Ecto neural progenitor cell (in vitro differentiated cells): ENCODE data around the gene CHRNB1.

Experiments used
- DNase-seq: peaks from one replicate; pipeline ENCODE4 v3.0.0-alpha.2; 2018; ENCODE audit warnings: low spot score

CHRNB1 gene

GRCh38 chr17:7437950-7438614 is 6.8 kb upstream of the CHRNB1 start:
- DNase-seq: peak; percentile 87

GRCh38 chr17:7438656-7439460 is 6.0 kb upstream of the CHRNB1 start:
- no peak for DNase-seq

GRCh38 chr17:7439462-7440112 is 5.3 kb upstream of the CHRNB1 start, which contains the start of gene FGF11:
Gene FGF11, plus strand, starts transcription at chr17:7439512. Its CDS starts 109 bp downstream, at chr17:7439621.
- no peak for DNase-seq

GRCh38 chr17:7440113-7440833 is 4.6 kb upstream of the CHRNB1 start:
- DNase-seq: peak; percentile 90

- no peak for DNase-seq
These were observed 4.0 kb upstream of the CHRNB1 start for GRCh38 chr17:7440834-7441195.

GRCh38 chr17:7441266-7441665 is 3.6 kb upstream of the CHRNB1 start:
- no peak for DNase-seq

- DNase-seq: no peak
These were observed 2.7 kb upstream of the CHRNB1 start for GRCh38 chr17:7442142-7442541.

- DNase-seq: no peak
These were observed 1.1 kb upstream of the CHRNB1 start for GRCh38 chr17:7443499-7444485.

- no peak for DNase-seq
These were observed 733 bp downstream of the CHRNB1 start for GRCh38 chr17:7445619-7445968.

GRCh38 chr17:7448461-7448860 is 3.6 kb downstream of the CHRNB1 start:
- DNase-seq: no peak

GRCh38 chr17:7459961-7460545 is 15.2 kb downstream of the CHRNB1 start:
- no peak for DNase-seq

GRCh38 chr17:7460850-7461660 is 16.2 kb downstream of the CHRNB1 start:
- DNase-seq: no peak

- DNase-seq: no peak
These were observed 17.9 kb downstream of the CHRNB1 start for GRCh38 chr17:7462474-7463371.

- DNase-seq: no peak
These were observed 18.5 kb downstream of the CHRNB1 start for GRCh38 chr17:7463372-7463846.

GRCh38 chr17:7464081-7464480 is 19.2 kb downstream of the CHRNB1 start:
- DNase-seq: no peak

GRCh38 chr17:7465597-7466275 is 20.9 kb downstream of the CHRNB1 start:
- no peak for DNase-seq

GRCh38 chr17:7466318-7466638 is 21.4 kb downstream of the CHRNB1 start:
- no peak for DNase-seq

GRCh38 chr17:7466639-7467341 is 21.9 kb downstream of the CHRNB1 start:
- no peak for DNase-seq
